Mononuclear cell (primary cell): Measurements from ENCODE around the gene CIB4. TPM values are rescaled to one million over a fixed set of nuclear protein-coding genes. Genes with fewer than 3 reads are reported as not detected.

Experiments used
- H3K27me3 ChIP-seq: 2 replicates; pipeline ENCODE4 v1.6.0; 2011; ENCODE audit warnings: low read length, control low read depth; ENCODE audit not compliant: insufficient read depth
- H3K4me1 ChIP-seq: 2 replicates; pipeline ENCODE4 v1.5.1; 2011; ENCODE audit warnings: mild to moderate bottlenecking, low read length, control low read depth; ENCODE audit not compliant: insufficient read depth
- H3K4me3 ChIP-seq: 2 replicates; pipeline ENCODE4 v1.5.1; 2011; ENCODE audit warnings: mild to moderate bottlenecking, low read length, moderate library complexity
- H3K9me3 ChIP-seq: 2 replicates; pipeline ENCODE4 v1.5.1; 2011; ENCODE audit warnings: low read depth, mild to moderate bottlenecking, control low read depth, low read length
- total RNA-seq: library from RNA; depleted of rRNA; stranded (reverse); fragments of >200 nt; gene quantifications from one replicate; pipeline ENCODE4 v1.2.3, GENCODE V29; 2012

CIB4 gene
- total RNA-seq, 1 donor = not detected

- no peaks in the 10 kb centered on the region for H3K9me3 ChIP-seq
- H3K4me3 ChIP-seq = no peak overlapping the region
- H3K27me3 ChIP-seq = no peaks in the 10 kb centered on the region
Observed at GRCh38 chr2:26582890-26583289, 58.3 kb downstream of the CIB4 start.

GRCh38 chr2:26581991-26582842 is 58.9 kb downstream of the CIB4 start:
- H3K4me3 ChIP-seq = no peak overlapping the region
- no peaks in the 10 kb centered on the region for H3K27me3 ChIP-seq
- no peaks in the 10 kb centered on the region for H3K4me1 ChIP-seq
- H3K9me3 ChIP-seq = no peaks in the 10 kb centered on the region

More at GRCh38 chr2:26582890-26583289, 58.3 kb downstream of the CIB4 start:
- no peaks in the 10 kb centered on the region for H3K4me1 ChIP-seq

- no peak overlapping the region for H3K4me3 ChIP-seq
- H3K27me3 ChIP-seq = no peaks in the 10 kb centered on the region
- no peaks in the 10 kb centered on the region for H3K9me3 ChIP-seq
- no peaks in the 10 kb centered on the region for H3K4me1 ChIP-seq
Observed at GRCh38 chr2:26581266-26581990, 59.7 kb downstream of the CIB4 start.

- no peaks in the 10 kb centered on the region for H3K27me3 ChIP-seq
- H3K4me3 ChIP-seq = no peak overlapping the region
- H3K9me3 ChIP-seq = no peaks in the 10 kb centered on the region
- H3K4me1 ChIP-seq = no peaks in the 10 kb centered on the region
Observed at GRCh38 chr2:26580751-26581150, 60.4 kb downstream of the CIB4 start.

- Histone ChIP-seq H3K27me3 (no peaks in the 10 kb centered on the region), H3K4me3 (no peak overlapping the region), H3K9me3 (no peaks in the 10 kb centered on the region), H3K4me1 (no peaks in the 10 kb centered on the region)
Observed at GRCh38 chr2:26580151-26580550, 61.0 kb downstream of the CIB4 start.

- no peaks in the 10 kb centered on the region for H3K4me1 ChIP-seq
- H3K9me3 ChIP-seq = no peaks in the 10 kb centered on the region
- H3K4me3 ChIP-seq = no peak overlapping the region
- H3K27me3 ChIP-seq = no peaks in the 10 kb centered on the region
Observed at GRCh38 chr2:26579723-26580040, 61.5 kb downstream of the CIB4 start.

- H3K27me3 ChIP-seq = no peaks in the 10 kb centered on the region
- H3K4me1 ChIP-seq = no peaks in the 10 kb centered on the region
- H3K4me3 ChIP-seq = no peak overlapping the region
- H3K9me3 ChIP-seq = no peaks in the 10 kb centered on the region
Observed at GRCh38 chr2:26579025-26579722, 62.0 kb downstream of the CIB4 start.

- Histone ChIP-seq H3K4me3 (no peak overlapping the region), H3K27me3 (no peaks in the 10 kb centered on the region), H3K9me3 (no peaks in the 10 kb centered on the region), H3K4me1 (no peaks in the 10 kb centered on the region)
Observed at GRCh38 chr2:26578581-26578980, 62.6 kb downstream of the CIB4 start.

- Histone ChIP-seq H3K4me1 (no peaks in the 10 kb centered on the region), H3K27me3 (no peaks in the 10 kb centered on the region), H3K4me3 (no peak overlapping the region), H3K9me3 (no peaks in the 10 kb centered on the region)
Observed at GRCh38 chr2:26578113-26578458, 63.1 kb downstream of the CIB4 start.

- Histone ChIP-seq H3K4me3 (no peak overlapping the region), H3K9me3 (no peaks in the 10 kb centered on the region), H3K27me3 (no peaks in the 10 kb centered on the region), H3K4me1 (no peaks in the 10 kb centered on the region)
Observed at GRCh38 chr2:26577442-26578112, 63.6 kb downstream of the CIB4 start.

- Histone ChIP-seq H3K9me3 (no peaks in the 10 kb centered on the region), H3K27me3 (no peaks in the 10 kb centered on the region), H3K4me3 (no peak overlapping the region), H3K4me1 (no peaks in the 10 kb centered on the region)
Observed at GRCh38 chr2:26576565-26577441, 64.4 kb downstream of the CIB4 start.

GRCh38 chr2:26575836-26576564 is 65.2 kb downstream of the CIB4 start:
- Histone ChIP-seq H3K4me1 (no peaks in the 10 kb centered on the region), H3K4me3 (no peak overlapping the region), H3K27me3 (no peaks in the 10 kb centered on the region), H3K9me3 (no peaks in the 10 kb centered on the region)

GRCh38 chr2:26574900-26575560 is 66.1 kb downstream of the CIB4 start:
- no peaks in the 10 kb centered on the region for H3K9me3 ChIP-seq
- no peak overlapping the region for H3K4me3 ChIP-seq
- H3K27me3 ChIP-seq = no peaks in the 10 kb centered on the region
- H3K4me1 ChIP-seq = no peaks in the 10 kb centered on the region
